HepG2 (cell line): Measurements from ENCODE around the gene S100P. TPM values are rescaled to one million over a fixed set of nuclear protein-coding genes. Genes with fewer than 3 reads are reported as not detected.

ENCODE experiments used
- CCDC6 ChIP-seq: sonication (generic); formaldehyde crosslinking; IDR thresholded peaks from 2 replicates; pipeline ENCODE4 v1.8.1; 2022; ENCODE audit warnings: mild to moderate bottlenecking, missing genetic modification reagents, moderate library complexity
- HNRNPLL ChIP-seq: fragments of 200-400 bp; formaldehyde crosslinking; IDR thresholded peaks from 2 replicates; pipeline ENCODE4 v1.6.1; 2017; ENCODE audit warnings: mild to moderate bottlenecking, low read depth, low read length; ENCODE audit not compliant: poor library complexity, severe bottlenecking
- KDM5A ChIP-seq: fragments of 200-600 bp; sonication (generic); IDR thresholded peaks from 2 replicates; pipeline ENCODE4 v1.7.0; 2018; ENCODE audit warnings: antibody characterized with exemption, mild to moderate bottlenecking, low read length, borderline replicate concordance
- NCOA1 ChIP-seq: sonication (generic); formaldehyde crosslinking; IDR thresholded peaks from 2 replicates; pipeline ENCODE4 v1.9.0; 2021; ENCODE audit warnings: missing genetic modification reagents
- NFKB2 ChIP-seq: sonication (generic); formaldehyde crosslinking; IDR thresholded peaks from 2 replicates; pipeline ENCODE4 v1.4.0; 2020; ENCODE audit warnings: missing genetic modification reagents, borderline replicate concordance
- PHF20 ChIP-seq: sonication (generic); formaldehyde crosslinking; IDR thresholded peaks from 2 replicates; pipeline ENCODE4 v1.5.0; 2020; ENCODE audit warnings: mild to moderate bottlenecking, missing genetic modification reagents
- REPIN1 ChIP-seq: sonication (generic); formaldehyde crosslinking; IDR thresholded peaks from 2 replicates; pipeline ENCODE4 v1.8.0; 2022; ENCODE audit warnings: missing genetic modification reagents, low read depth, mild to moderate bottlenecking, borderline replicate concordance
- SMAD9 ChIP-seq: sonication (generic); formaldehyde crosslinking; IDR thresholded peaks from 2 replicates; pipeline ENCODE4 v1.5.1; 2020; ENCODE audit warnings: mild to moderate bottlenecking, missing genetic modification reagents
- SOX13 ChIP-seq, 3 experiments: fragments of 450-650 bp in 1 of 3; sonication (generic) in 1 of 3; formaldehyde crosslinking in 1 of 3; IDR thresholded peaks in 2 of 3; conservative IDR thresholded peaks in 1 of 3; 2 replicates each; pipeline versions ENCODE4 v1.5.0 to v1.6.1; 2016 to 2020; ENCODE audit warnings: antibody characterized with exemption in 1 of 3, mild to moderate bottlenecking in 1 of 3, missing compliant biosample characterization in 1 of 3, missing genetic modification reagents in 1 of 3, moderate library complexity in 1 of 3
- ZFY ChIP-seq: sonication (generic); formaldehyde crosslinking; IDR thresholded peaks from 2 replicates; pipeline ENCODE4 v1.4.0; 2020; ENCODE audit warnings: missing genetic modification reagents
- ZKSCAN1 ChIP-seq: fragments of 150-350 bp; IDR thresholded peaks from 2 replicates; pipeline ENCODE4 v1.6.1; 2014; ENCODE audit warnings: low read length
- ZMAT3 ChIP-seq: sonication (generic); formaldehyde crosslinking; conservative IDR thresholded peaks from 2 replicates; pipeline ENCODE4 v1.7.0; 2021; ENCODE audit warnings: missing genetic modification reagents
- ZNF274 ChIP-seq: sonication (generic); formaldehyde crosslinking; IDR thresholded peaks from 2 replicates; pipeline ENCODE4 v1.5.1; 2020; ENCODE audit warnings: mild to moderate bottlenecking, missing genetic modification reagents
- ZNF563 ChIP-seq: sonication (generic); formaldehyde crosslinking; IDR thresholded peaks from 2 replicates; pipeline ENCODE4 v1.8.0; 2022; ENCODE audit warnings: mild to moderate bottlenecking, moderate library complexity, missing genetic modification reagents
- ZNF605 ChIP-seq: sonication (generic); formaldehyde crosslinking; IDR thresholded peaks from 2 replicates; pipeline ENCODE4 v1.8.0; 2022; ENCODE audit warnings: mild to moderate bottlenecking, missing genetic modification reagents
- ZNF644 ChIP-seq: IDR thresholded peaks from 2 replicates; pipeline ENCODE4 v1.6.1; 2016; ENCODE audit warnings: low read depth
- polyA plus RNA-seq, 8 experiments: library from polyadenylated mRNA; depleted of rRNA in 3 of 8; stranded (reverse) in 7 of 8; unstranded in 1 of 8; fragments of >200 nt; fragmentation: Illumina TruSeq in 4 of 8; extraction: Trizol in 4 of 8; gene quantifications; 2 replicates each; pipeline versions ENCODE4 v1.2.1 to v1.2.3, GENCODE V29; 2011 to 2016; ENCODE audit warnings: low read depth in 4 of 8, missing spikeins in 1 of 8, mixed read lengths in 1 of 8; ENCODE audit not compliant: insufficient read depth in 1 of 8
- total RNA-seq, 5 experiments: library from RNA; depleted of rRNA; stranded (reverse); fragments of >200 nt; fragmentation: Illumina TruSeq; extraction: Trizol; gene quantifications; 2 replicates each; pipeline ENCODE4 v1.2.3, GENCODE V29; 2016; ENCODE audit warnings: low read depth in 1 of 5
- TF ChIP-seq, protein P1 (sequence below): sonication (generic); formaldehyde crosslinking; IDR thresholded peaks from 2 replicates; pipeline ENCODE4 v1.4.0; 2020; ENCODE audit warnings: missing genetic modification reagents, borderline replicate concordance
- TF ChIP-seq, protein P2 (sequence below): sonication (generic); formaldehyde crosslinking; IDR thresholded peaks from 2 replicates; pipeline ENCODE4 v1.5.0; 2020; ENCODE audit warnings: missing genetic modification reagents, mild to moderate bottlenecking, borderline replicate concordance
- TF ChIP-seq, protein P3 (sequence below): sonication (generic); formaldehyde crosslinking; IDR thresholded peaks from 2 replicates; pipeline ENCODE4 v1.4.0; 2020; ENCODE audit warnings: missing genetic modification reagents

S100P gene
- total and polyA plus RNA-seq, 2 of the 13 experiments (the other 11 are each of a cell fraction or from before 2014, with no cell fraction given): 278 to 1,649 TPM

DNA sequence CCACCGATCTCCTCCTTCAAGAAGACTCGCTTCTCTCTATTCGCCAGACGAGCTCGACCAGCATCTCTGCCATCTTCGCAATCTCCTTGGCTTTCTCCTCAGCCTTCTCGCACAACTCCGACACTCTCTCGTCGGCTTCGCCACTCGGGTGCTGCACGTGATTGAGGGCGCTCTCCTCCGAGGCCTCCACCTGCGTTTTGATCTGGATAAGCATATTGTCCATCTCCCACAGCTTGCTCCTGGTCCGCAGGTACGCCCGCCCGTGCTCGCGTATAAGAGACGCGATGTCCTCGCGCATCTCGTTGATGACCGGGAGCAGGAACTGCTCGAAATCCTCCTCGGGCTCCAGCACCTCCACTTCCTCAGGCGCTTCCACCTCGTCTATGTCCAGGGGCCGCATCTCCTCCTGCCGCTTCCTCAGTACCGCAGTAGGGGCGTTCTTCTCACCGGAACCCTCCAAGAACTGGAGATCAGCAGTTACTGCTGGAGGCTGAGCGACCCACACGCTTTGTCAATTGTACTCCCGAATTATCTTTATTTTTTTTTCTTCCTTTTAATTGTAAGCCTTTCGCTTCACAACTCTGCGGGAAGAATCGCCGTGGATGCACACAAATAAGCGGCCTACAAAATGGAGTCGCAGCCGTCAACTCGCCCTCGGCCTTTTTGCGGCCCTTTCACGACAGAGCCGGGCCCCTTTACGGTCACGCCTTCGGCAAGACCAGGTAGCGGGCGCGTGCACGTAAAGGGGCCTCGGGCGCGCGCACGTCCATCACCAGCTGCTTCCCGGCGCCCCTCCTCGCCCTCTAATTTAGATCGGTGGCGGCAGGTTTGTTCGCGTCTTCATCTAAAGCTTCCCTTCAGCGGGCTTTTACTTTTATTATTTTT lies 15.8 kb downstream of the S100P start, which contains the start of gene MRFAP1L1 (continued):
- TF ChIP-seq, protein P1, sequence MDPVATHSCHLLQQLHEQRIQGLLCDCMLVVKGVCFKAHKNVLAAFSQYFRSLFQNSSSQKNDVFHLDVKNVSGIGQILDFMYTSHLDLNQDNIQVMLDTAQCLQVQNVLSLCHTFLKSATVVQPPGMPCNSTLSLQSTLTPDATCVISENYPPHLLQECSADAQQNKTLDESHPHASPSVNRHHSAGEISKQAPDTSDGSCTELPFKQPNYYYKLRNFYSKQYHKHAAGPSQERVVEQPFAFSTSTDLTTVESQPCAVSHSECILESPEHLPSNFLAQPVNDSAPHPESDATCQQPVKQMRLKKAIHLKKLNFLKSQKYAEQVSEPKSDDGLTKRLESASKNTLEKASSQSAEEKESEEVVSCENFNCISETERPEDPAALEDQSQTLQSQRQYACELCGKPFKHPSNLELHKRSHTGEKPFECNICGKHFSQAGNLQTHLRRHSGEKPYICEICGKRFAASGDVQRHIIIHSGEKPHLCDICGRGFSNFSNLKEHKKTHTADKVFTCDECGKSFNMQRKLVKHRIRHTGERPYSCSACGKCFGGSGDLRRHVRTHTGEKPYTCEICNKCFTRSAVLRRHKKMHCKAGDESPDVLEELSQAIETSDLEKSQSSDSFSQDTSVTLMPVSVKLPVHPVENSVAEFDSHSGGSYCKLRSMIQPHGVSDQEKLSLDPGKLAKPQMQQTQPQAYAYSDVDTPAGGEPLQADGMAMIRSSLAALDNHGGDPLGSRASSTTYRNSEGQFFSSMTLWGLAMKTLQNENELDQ (CRISPR knock-in tag): no peak
- TF ChIP-seq REPIN1 (CRISPR knock-in tag) (no peak; the same call in 1 of the 2 replicates), ZNF563 (CRISPR knock-in tag) (peak; percentile 57; the same call in 1 of the 2 replicates), PHF20 (CRISPR knock-in tag) (peak; percentile 88), SMAD9 (CRISPR knock-in tag) (no peak), NFKB2 (CRISPR knock-in tag) (0 out of 2 replicates have a peak, but pooled peaks have one; percentile 65), NCOA1 (no peak), ZFY (CRISPR knock-in tag) (peak; percentile 87), ZMAT3 (CRISPR knock-in tag) (no peak; the same call in 1 of the 2 replicates), KDM5A (peak; percentile 95), ZNF644 (no peak), ZKSCAN1 (no peak), SOX13 (IDR thresholded peaks at IDR 0.05) (no peak), SOX13 (CRISPR knock-in tag; conservative IDR thresholded peaks at IDR 0.05 in 1 of 2, IDR thresholded peaks at IDR 0.05 in 1 of 2) (peak in 1 of 2 experiments; percentile 13; a peak in 1 of 4 replicates), ZNF274 (peak; percentile 66; the same call in 1 of the 2 replicates), ZNF605 (CRISPR knock-in tag) (peak; percentile 75; the same call in 1 of the 2 replicates), HNRNPLL (peak; percentile 62), CCDC6 (CRISPR knock-in tag) (peak; percentile 58)
- TF ChIP-seq, protein P2, sequence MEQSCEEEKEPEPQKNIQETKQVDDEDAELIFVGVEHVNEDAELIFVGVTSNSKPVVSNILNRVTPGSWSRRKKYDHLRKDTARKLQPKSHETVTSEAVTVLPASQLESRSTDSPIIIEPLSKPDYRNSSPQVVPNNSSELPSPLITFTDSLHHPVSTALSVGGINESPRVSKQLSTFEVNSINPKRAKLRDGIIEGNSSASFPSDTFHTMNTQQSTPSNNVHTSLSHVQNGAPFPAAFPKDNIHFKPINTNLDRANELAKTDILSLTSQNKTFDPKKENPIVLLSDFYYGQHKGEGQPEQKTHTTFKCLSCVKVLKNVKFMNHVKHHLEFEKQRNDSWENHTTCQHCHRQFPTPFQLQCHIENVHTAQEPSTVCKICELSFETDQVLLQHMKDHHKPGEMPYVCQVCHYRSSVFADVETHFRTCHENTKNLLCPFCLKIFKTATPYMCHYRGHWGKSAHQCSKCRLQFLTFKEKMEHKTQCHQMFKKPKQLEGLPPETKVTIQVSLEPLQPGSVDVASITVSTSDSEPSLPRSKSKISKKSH (CRISPR knock-in tag): peak; percentile 82
- TF ChIP-seq, protein P3, sequence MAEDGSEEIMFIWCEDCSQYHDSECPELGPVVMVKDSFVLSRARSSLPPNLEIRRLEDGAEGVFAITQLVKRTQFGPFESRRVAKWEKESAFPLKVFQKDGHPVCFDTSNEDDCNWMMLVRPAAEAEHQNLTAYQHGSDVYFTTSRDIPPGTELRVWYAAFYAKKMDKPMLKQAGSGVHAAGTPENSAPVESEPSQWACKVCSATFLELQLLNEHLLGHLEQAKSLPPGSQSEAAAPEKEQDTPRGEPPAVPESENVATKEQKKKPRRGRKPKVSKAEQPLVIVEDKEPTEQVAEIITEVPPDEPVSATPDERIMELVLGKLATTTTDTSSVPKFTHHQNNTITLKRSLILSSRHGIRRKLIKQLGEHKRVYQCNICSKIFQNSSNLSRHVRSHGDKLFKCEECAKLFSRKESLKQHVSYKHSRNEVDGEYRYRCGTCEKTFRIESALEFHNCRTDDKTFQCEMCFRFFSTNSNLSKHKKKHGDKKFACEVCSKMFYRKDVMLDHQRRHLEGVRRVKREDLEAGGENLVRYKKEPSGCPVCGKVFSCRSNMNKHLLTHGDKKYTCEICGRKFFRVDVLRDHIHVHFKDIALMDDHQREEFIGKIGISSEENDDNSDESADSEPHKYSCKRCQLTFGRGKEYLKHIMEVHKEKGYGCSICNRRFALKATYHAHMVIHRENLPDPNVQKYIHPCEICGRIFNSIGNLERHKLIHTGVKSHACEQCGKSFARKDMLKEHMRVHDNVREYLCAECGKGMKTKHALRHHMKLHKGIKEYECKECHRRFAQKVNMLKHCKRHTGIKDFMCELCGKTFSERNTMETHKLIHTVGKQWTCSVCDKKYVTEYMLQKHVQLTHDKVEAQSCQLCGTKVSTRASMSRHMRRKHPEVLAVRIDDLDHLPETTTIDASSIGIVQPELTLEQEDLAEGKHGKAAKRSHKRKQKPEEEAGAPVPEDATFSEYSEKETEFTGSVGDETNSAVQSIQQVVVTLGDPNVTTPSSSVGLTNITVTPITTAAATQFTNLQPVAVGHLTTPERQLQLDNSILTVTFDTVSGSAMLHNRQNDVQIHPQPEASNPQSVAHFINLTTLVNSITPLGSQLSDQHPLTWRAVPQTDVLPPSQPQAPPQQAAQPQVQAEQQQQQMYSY (CRISPR knock-in tag): no peak
